GM12865 (cell line): Measurements from ENCODE around the gene LGALS16.
"Not testable (repeated sequence)": the region's sequence is repeated elsewhere in the genome, so short reads cannot be mapped to it uniquely, and the experiment has no call there.

Source experiments
- DNase-seq: peaks from one replicate; pipeline ENCODE4 v3.0.0; 2010; ENCODE audit warnings: low read depth
- H3K4me3 ChIP-seq: 2 replicates; pipeline ENCODE4 v1.5.1; 2011; ENCODE audit warnings: mild to moderate bottlenecking, low read depth, low read length, control low read depth
- CTCF ChIP-seq: IDR thresholded peaks from 2 replicates; pipeline ENCODE4 v1.5.1; 2011; ENCODE audit warnings: low read length, control low read depth, low read depth, inconsistent platforms; ENCODE audit not compliant: insufficient read depth; ENCODE audit errors: missing control alignments

Gene LGALS16

GRCh38 chr19:39673862-39674261 is 18.1 kb downstream of the LGALS16 start:
- peak; percentile 77 for DNase-seq
- peak; percentile 49 for TF ChIP-seq CTCF
- not testable (repeated sequence) for H3K4me3 ChIP-seq

GRCh38 chr19:39676004-39676403 is 20.3 kb downstream of the LGALS16 start:
- H3K4me3 ChIP-seq, result no peak overlapping the region
- TF ChIP-seq CTCF, result no peak
- peak; percentile 83 for DNase-seq

- peak overlapping the region; percentile 51 for H3K4me3 ChIP-seq
- peak; percentile 53 for DNase-seq
These were observed 22.5 kb downstream of the LGALS16 start for GRCh38 chr19:39677961-39678889.

GRCh38 chr19:39679056-39679790 is 23.5 kb downstream of the LGALS16 start:
- peak overlapping the region; percentile 51 for H3K4me3 ChIP-seq
- DNase-seq, result peak; percentile 93
- TF ChIP-seq CTCF, result no peak

More at GRCh38 chr19:39677961-39678889, 22.5 kb downstream of the LGALS16 start:
- TF ChIP-seq CTCF, result no peak

GRCh38 chr19:39679791-39680168 is 24.1 kb downstream of the LGALS16 start:
- H3K4me3 ChIP-seq, result peak overlapping the region; percentile 51
- peak; percentile 77 for DNase-seq
- TF ChIP-seq CTCF, result no peak

GRCh38 chr19:39680593-39680992 is 24.9 kb downstream of the LGALS16 start:
- H3K4me3 ChIP-seq, result peak overlapping the region; percentile 51
- TF ChIP-seq CTCF, result no peak
- DNase-seq, result peak; percentile 46

GRCh38 chr19:39681416-39681815 is 25.7 kb downstream of the LGALS16 start:
- no peak for TF ChIP-seq CTCF
- no peak for DNase-seq

More at GRCh38 chr19:39681416-39681815, 25.7 kb downstream of the LGALS16 start:
- H3K4me3 ChIP-seq, result no peak overlapping the region
